Gastroesophageal sphincter (tissue), 3 donors: ENCODE results near the gene CENPE.

ENCODE experiments used
- EP300 ChIP-seq: sonication (generic); formaldehyde crosslinking; IDR thresholded peaks from one replicate; pipeline ENCODE4 v1.6.1; 2017; ENCODE audit warnings: antibody characterized with exemption, mild to moderate bottlenecking
- POLR2A ChIP-seq, 2 donors: fragments of 450-650 bp; IDR thresholded peaks; one replicate each; pipeline ENCODE4 v1.6.1; 2017; ENCODE audit warnings: antibody characterized with exemption in 2 of 2, mild to moderate bottlenecking in 2 of 2, moderate library complexity in 1 of 2
- POLR2AphosphoS5 ChIP-seq: sonication (generic); formaldehyde crosslinking; IDR thresholded peaks from one replicate; pipeline ENCODE4 v1.6.1; 2017; ENCODE audit warnings: antibody characterized with exemption
- TF ChIP-seq, protein P1 (sequence below), 4 experiments: fragments of 200-600 bp in 2 of 4; fragments of 450-650 bp in 2 of 4; sonication (generic) in 1 of 4; IDR thresholded peaks; one replicate each; pipeline ENCODE4 v1.5.1; 2017 to 2019; ENCODE audit warnings: antibody characterized with exemption in 4 of 4, mild to moderate bottlenecking in 2 of 4, moderate library complexity in 2 of 4

DNA sequence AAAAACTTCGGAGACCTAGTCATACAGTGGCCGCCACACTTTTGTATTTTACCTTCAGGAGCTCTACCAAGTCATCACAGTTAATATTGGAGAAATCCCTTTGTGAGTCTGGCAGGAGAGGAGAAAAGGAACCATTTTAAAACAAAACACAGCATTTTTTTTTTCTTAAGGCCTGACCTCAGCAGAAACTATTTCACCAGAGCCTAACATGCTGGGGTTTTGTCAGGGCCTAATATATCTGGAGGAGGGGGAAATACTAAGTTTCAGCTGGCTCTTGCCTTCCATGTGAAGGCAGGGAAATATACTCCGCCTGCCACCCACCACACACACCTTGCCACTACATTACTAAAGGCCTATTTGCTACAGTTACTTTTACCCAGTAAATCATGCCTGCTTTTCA is 72.0 kb downstream of the CENPE start:
- TF ChIP-seq EP300 (no peak), POLR2A (IDR thresholded peaks at IDR 0.05) (no peak), POLR2AphosphoS5 (no peak)
- TF ChIP-seq, protein P1, sequence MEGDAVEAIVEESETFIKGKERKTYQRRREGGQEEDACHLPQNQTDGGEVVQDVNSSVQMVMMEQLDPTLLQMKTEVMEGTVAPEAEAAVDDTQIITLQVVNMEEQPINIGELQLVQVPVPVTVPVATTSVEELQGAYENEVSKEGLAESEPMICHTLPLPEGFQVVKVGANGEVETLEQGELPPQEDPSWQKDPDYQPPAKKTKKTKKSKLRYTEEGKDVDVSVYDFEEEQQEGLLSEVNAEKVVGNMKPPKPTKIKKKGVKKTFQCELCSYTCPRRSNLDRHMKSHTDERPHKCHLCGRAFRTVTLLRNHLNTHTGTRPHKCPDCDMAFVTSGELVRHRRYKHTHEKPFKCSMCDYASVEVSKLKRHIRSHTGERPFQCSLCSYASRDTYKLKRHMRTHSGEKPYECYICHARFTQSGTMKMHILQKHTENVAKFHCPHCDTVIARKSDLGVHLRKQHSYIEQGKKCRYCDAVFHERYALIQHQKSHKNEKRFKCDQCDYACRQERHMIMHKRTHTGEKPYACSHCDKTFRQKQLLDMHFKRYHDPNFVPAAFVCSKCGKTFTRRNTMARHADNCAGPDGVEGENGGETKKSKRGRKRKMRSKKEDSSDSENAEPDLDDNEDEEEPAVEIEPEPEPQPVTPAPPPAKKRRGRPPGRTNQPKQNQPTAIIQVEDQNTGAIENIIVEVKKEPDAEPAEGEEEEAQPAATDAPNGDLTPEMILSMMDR (IDR thresholded peaks at IDR 0.05), result no peak
